Measurements from ENCODE around the gene VWA5B1. TPM values are rescaled to one million over a fixed set of nuclear protein-coding genes. Genes with fewer than 3 reads are reported as not detected.

VWA5B1 gene
- total and polyA plus RNA-seq, 10 of the 15 experiments (the other 5 are each of a cell fraction or from before 2014, with no cell fraction given), result under 0.01 to 0.05 (median 0.01) TPM; not detected in 7

DNA sequence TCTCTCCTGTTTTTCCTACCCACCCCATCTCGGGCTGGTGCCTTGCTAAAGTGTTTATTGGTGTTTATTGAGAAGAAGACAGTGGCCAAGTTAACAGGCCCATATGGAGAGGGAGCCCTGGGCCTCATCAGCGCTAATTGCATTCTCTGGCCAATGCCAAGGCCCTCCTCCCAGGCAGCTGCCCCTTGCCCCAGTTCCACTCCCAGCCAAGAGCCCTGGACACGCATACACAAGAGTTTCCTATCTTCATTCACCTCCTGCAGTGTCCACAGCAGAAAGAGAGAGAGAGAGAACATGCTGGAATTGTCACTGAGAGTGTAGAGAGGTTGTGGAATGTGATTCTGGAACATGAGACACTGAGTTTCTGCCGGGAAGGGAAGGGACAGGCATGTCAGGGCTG lies 25.4 kb upstream of the VWA5B1 start (continued):
- TF ChIP-seq, protein P1, sequence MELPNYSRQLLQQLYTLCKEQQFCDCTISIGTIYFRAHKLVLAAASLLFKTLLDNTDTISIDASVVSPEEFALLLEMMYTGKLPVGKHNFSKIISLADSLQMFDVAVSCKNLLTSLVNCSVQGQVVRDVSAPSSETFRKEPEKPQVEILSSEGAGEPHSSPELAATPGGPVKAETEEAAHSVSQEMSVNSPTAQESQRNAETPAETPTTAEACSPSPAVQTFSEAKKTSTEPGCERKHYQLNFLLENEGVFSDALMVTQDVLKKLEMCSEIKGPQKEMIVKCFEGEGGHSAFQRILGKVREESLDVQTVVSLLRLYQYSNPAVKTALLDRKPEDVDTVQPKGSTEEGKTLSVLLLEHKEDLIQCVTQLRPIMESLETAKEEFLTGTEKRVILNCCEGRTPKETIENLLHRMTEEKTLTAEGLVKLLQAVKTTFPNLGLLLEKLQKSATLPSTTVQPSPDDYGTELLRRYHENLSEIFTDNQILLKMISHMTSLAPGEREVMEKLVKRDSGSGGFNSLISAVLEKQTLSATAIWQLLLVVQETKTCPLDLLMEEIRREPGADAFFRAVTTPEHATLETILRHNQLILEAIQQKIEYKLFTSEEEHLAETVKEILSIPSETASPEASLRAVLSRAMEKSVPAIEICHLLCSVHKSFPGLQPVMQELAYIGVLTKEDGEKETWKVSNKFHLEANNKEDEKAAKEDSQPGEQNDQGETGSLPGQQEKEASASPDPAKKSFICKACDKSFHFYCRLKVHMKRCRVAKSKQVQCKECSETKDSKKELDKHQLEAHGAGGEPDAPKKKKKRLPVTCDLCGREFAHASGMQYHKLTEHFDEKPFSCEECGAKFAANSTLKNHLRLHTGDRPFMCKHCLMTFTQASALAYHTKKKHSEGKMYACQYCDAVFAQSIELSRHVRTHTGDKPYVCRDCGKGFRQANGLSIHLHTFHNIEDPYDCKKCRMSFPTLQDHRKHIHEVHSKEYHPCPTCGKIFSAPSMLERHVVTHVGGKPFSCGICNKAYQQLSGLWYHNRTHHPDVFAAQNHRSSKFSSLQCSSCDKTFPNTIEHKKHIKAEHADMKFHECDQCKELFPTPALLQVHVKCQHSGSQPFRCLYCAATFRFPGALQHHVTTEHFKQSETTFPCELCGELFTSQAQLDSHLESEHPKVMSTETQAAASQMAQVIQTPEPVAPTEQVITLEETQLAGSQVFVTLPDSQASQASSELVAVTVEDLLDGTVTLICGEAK (IDR thresholded peaks at IDR 0.05; ENCODE audit: borderline replicate concordance), result no peak
- TF ChIP-seq BACH1 (IDR thresholded peaks at IDR 0.05; ENCODE audit: borderline replicate concordance), result no peak

DNA sequence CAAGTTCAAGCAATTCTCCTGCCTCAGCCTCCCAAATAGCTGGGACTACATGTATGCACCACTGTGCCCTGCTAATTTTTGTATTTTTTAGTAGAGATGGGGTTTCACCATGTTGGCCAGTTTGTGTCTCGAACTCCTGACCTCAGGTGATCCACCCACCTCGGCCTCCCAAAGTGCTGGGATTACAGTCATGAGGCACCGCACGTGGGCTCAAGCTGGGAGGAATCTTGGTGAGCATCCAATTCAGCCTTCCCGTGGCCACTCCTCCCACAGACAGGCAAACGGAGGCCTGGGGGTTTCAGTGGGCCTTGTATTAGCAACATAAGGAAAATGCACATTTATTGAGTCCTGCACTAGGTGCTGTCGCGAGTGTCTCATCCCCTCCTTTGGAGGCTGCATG lies 24.5 kb upstream of the VWA5B1 start:
- H3K4me1 ChIP-seq (ENCODE audit: control insufficient read depth, insufficient read depth, low read length), result no peaks in the 10 kb centered on the region

More for the DNA sequence above, 24.5 kb upstream of the VWA5B1 start:
- Histone ChIP-seq H2AFZ (ENCODE audit: control insufficient read depth, low read depth, low read length) (no peak overlapping the region), H3K79me2 (ENCODE audit: control insufficient read depth, insufficient read depth, low read length) (no peaks in the 10 kb centered on the region), H3K36me3 (ENCODE audit: control insufficient read depth in 2 of 2, insufficient read depth in 2 of 2, low read length in 1 of 2) (no peaks in the 10 kb centered on the region; a peak in 1 of 4 replicates), H3K4me2 (ENCODE audit: control insufficient read depth, insufficient read depth) (no peak overlapping the region), H3K9ac (ENCODE audit: control insufficient read depth, insufficient read depth, low read length) (no peak overlapping the region), H3K9me3 (replicated peaks; ENCODE audit: control insufficient read depth, insufficient read depth, low read length) (no peaks in the 10 kb centered on the region), H3K27me3 (replicated peaks in 1 of 2; ENCODE audit: control insufficient read depth in 2 of 2, insufficient read depth in 2 of 2, low read length in 1 of 2) (no peaks in the 10 kb centered on the region; a peak in 3 of 4 replicates), H4K20me1 (ENCODE audit: control insufficient read depth, insufficient read depth) (no peaks in the 10 kb centered on the region), H3K27ac (ENCODE audit: control insufficient read depth, insufficient read depth) (no peak overlapping the region), H3K4me3 (no peak overlapping the region)
- ATAC-seq (no peak), FAIRE-seq (no peak), DNase-seq (ENCODE audit: low read depth, low spot score) (no peak)
- SMC1A ChIA-PET (ENCODE audit: uncharacterized antibody, unreplicated experiment), result no interaction called here
- POLR2A ChIA-PET, result no interaction called here
- RAD21 ChIA-PET (ENCODE audit: unreplicated experiment), result no interaction called here
- CTCF ChIA-PET, result no interaction called here
- in situ Hi-C loops (cut with MboI), result no loop called here
- intact Hi-C loops (cut with micrococcal nuclease; ENCODE audit: unreplicated experiment), result no loop called here
- TF ChIP-seq, protein P2, sequence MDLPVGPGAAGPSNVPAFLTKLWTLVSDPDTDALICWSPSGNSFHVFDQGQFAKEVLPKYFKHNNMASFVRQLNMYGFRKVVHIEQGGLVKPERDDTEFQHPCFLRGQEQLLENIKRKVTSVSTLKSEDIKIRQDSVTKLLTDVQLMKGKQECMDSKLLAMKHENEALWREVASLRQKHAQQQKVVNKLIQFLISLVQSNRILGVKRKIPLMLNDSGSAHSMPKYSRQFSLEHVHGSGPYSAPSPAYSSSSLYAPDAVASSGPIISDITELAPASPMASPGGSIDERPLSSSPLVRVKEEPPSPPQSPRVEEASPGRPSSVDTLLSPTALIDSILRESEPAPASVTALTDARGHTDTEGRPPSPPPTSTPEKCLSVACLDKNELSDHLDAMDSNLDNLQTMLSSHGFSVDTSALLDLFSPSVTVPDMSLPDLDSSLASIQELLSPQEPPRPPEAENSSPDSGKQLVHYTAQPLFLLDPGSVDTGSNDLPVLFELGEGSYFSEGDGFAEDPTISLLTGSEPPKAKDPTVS (IDR thresholded peaks at IDR 0.05; ENCODE audit: low read depth, low read length), result no peak
- BruUV-seq (replicated peaks), result no TSS peak
- WGBS (ENCODE audit: insufficient coverage, insufficient replicate concordance, low lambda C conversion rate, missing lambda C conversion rate), result 35% methylated on average over 8 of the region's 8 CpGs
